GM12891 (cell line): Measurements from ENCODE around the gene RPL11.

Experiments
- POLR2A ChIP-seq: IDR thresholded peaks from 2 replicates; pipeline ENCODE4 v1.6.1; 2011; ENCODE audit warnings: low read depth, low read length, control low read depth
- POLR2AphosphoS5 ChIP-seq: IDR thresholded peaks from 2 replicates; pipeline ENCODE4 v1.6.1; 2011; ENCODE audit warnings: low read depth, low read length, control low read depth

DNA sequence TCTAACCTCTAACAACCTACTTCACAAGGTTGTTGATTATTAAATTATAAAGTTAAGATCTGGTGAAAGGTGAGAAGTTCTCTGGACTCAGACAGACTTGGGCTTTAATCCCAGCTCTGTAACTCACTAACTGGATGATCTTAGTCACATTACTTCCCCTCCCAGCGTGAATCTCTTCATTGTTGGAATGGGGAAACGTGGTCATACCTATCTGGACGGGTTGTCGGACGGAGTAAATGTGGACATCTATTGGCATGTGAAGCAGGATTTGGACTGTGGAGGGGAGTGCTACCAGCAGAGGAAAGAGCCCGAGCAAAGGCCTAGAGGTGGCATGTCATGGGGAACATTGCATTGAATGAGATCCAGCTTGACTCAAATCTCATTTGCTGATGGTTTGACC, 45.1 kb upstream of the RPL11 start:
- TF ChIP-seq POLR2A (no peak), POLR2AphosphoS5 (no peak)
